Pancreas (tissue), 10 donors: ENCODE results near the gene HIC2. TPM values are rescaled to one million over a fixed set of nuclear protein-coding genes. Genes with fewer than 3 reads are reported as not detected.
"Not testable (repeated sequence)": the region's sequence is repeated elsewhere in the genome, so short reads cannot be mapped to it uniquely, and the experiment has no call there.

Experiments used
- ATAC-seq, 4 donors: fragments of 200-7000 bp; cut with Tn5 transposase; one replicate each; pipeline versions ENCODE4 v1.8.0 to v1.9.1; 2020; ENCODE audit warnings: mild to moderate bottlenecking in 4 of 4, moderate library complexity in 4 of 4
- DNase-seq, 6 donors: peaks; one replicate each; pipeline ENCODE4 v3.0.0-alpha.2; 2020
- FAIRE-seq: peaks from 2 replicates; lab custom pipeline; 2012; peaks lifted over from hg19 to GRCh38; lab: Jason Lieb, UNC
- H3K27ac ChIP-seq, 4 donors: fragments of 200-600 bp; sonication (generic); 1 replicate in 3 of 4; 2 replicates in 1 of 4; pipeline versions ENCODE4 v1.5.0 to v1.8.0; 2020
- H3K27me3 ChIP-seq, 4 donors: fragments of 200-600 bp; one replicate each; pipeline ENCODE4 v1.8.0; 2021
- H3K36me3 ChIP-seq, 3 donors: fragments of 200-600 bp; sonication (generic) in 1 of 3; one replicate each; pipeline versions ENCODE4 v1.5.0 to v1.8.0; 2020 to 2021
- H3K4me1 ChIP-seq, 3 donors: fragments of 200-600 bp; one replicate each; pipeline ENCODE4 v1.8.0; 2021
- H3K4me3 ChIP-seq, 4 donors: fragments of 200-600 bp; sonication (generic) in 2 of 4; one replicate each; pipeline versions ENCODE4 v1.5.0 to v1.8.0; 2020 to 2021
- H3K9me3 ChIP-seq, 4 donors: fragments of 200-600 bp; one replicate each; pipeline ENCODE4 v1.8.0; 2021
- WGBS, 2 donors: extraction: QIAGEN DNeasy Blood & Tissue Kit; methylation state at CpG; one replicate each; pipeline ENCODE4 v1.1.7; 2013; 5-methylcytosine and 5-hydroxymethylcytosine counted together
- intact Hi-C, 3 donors: fragments of 100-400 bp; cut with DNase I; formaldehyde crosslinking; loops; one replicate each; pipeline versions ENCODE4 v1.11.1 to v1.14.2; 2022
- polyA plus RNA-seq, 2 donors: library from polyadenylated mRNA; stranded (reverse); fragments of 200-250 nt; gene quantifications; one replicate each; pipeline ENCODE4 v1.2.3, GENCODE V29; 2013
- total RNA-seq, 6 donors: library from RNA; stranded (reverse); fragmentation: NEBNext Ultra II Directional in 4 of 6; extraction: Animal tissue kit (Norgen Biotek cat#: 25700) in 4 of 6; gene quantifications; one replicate each; pipeline versions ENCODE4 v1.2.1 to v1.2.4, GENCODE V29; 2021 to 2023
- TF ChIP-seq, protein P1 (sequence below), 4 donors: fragments of 200-600 bp; sonication (generic) in 3 of 4; IDR thresholded peaks; one replicate each; pipeline versions ENCODE4 v1.5.0 to v1.8.0; 2021; ENCODE audit warnings: antibody characterized with exemption in 4 of 4
- donor health status: healthy with polysubstance abuse.
- donor health status: DM: no; HTN: no; CAD: no; lungs with moderate emphysema.
- donor health status: DM: no; HTN: no; CAD: no.
- donor health status: control.
- donor health status: control.
- donor health status: Bipolar disorder and iron deficiency.
- donor health status: DM: yes; HTN: yes; CAD: no.
- donor health status: DM: no; HTN: no; CAD: no.
- donor health status: DM: no; HTN: no; CAD: no.
- donor health status: DM: yes; HTN: yes; CAD: no.

HIC2 gene
- total and polyA plus RNA-seq, 8 donors, result 1.5 to 2.7 (median 2.1) TPM

DNA sequence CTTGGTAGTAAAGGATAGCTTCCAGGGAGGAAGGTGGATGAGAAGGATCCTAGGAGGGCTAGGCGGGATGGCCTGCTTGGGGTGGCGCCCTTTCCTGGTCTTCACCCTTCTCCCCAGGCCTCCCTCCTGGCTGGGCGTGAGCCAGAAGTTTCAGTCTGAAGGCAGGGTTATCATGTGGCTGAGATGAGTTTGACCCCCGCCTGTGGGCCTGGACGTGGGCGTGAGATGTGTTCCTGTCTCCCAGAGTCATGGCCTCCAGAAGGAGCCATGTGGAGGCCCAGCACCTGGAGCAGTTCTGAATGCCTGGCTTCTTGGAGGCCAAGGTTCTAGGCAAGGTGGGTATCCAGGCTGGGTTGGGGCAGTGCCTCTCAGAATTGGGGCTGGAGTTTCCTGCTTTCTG is 20.8 kb downstream of the HIC2 start:
- 85 to 90% methylated on average over 4 of the region's 6 CpGs for WGBS, 2 donors
- ATAC-seq, H3K4me3 ChIP-seq, intact Hi-C loops, H3K4me1 ChIP-seq, FAIRE-seq, H3K27ac ChIP-seq, H3K36me3 ChIP-seq, H3K9me3 ChIP-seq, H3K27me3 ChIP-seq: not testable (repeated sequence)
- peak in 5 of 6 donors; percentile 0 to 27 (median 8) for DNase-seq

DNA sequence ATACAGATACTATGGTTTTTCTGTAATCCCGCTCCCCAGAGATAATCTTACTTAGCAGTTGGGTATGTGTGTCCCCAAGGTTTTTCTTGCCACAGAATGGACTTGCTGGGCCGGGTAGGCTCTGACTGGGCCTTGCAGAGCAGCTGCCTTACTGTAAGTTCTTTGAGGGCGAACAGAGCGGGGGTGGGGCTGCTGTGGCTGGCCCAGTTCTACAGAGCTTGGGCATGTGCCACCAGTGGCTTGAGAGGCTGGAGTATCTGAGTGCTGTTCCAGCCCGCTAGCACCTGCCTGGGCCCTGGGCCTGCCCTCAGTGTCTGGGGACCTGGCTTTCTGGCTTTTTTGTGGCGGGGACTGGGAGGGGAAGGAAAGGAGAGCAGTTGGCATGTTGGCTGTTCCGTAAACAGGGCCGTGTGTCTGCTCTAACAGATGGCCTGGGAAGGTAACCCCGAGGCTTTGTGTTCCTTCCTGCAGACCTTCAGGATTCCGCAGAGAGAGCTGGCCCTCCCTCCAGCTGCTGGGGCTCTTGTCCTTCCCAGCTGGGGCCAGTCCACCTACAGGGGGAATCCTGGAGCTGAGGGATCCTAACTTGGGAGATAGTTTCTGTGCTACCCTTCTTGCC is 23.0 kb downstream of the HIC2 start:
- H3K4me3 ChIP-seq, H3K36me3 ChIP-seq, DNase-seq, intact Hi-C loops, H3K9me3 ChIP-seq, H3K27me3 ChIP-seq, H3K4me1 ChIP-seq, FAIRE-seq, H3K27ac ChIP-seq: not testable (repeated sequence)
- peak; percentile 29 to 50 (median 40) for ATAC-seq
- no CpG with 5 or more reads among the region's 10 CpGs for WGBS, 2 donors

DNA sequence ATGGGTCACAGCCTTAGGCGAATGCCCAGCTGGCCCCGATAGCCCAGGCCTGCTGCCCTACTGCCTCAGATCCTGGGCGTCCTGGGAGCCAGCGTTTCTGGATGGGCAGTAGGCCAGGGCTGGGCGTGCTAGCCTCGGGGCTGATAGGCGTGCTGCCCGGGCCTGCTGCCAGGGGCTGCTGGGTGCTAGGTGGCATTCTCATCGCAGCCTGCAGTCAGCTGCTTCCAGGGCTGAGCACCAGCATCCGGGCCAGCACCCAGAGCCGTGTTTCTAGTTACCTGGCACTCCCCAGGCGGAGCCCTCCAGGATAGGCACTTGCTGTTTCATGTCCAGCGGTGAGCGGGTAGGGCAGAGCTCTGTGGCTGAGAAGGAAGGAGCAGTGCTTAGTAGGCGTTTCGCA is 23.5 kb downstream of the HIC2 start:
- FAIRE-seq, H3K27ac ChIP-seq, H3K36me3 ChIP-seq, H3K27me3 ChIP-seq, DNase-seq, H3K9me3 ChIP-seq, intact Hi-C loops, H3K4me3 ChIP-seq, H3K4me1 ChIP-seq: not testable (repeated sequence)
- no CpG with 5 or more reads among the region's 16 CpGs for WGBS, 2 donors
- ATAC-seq, result peak; percentile 80 to 88 (median 84)

DNA sequence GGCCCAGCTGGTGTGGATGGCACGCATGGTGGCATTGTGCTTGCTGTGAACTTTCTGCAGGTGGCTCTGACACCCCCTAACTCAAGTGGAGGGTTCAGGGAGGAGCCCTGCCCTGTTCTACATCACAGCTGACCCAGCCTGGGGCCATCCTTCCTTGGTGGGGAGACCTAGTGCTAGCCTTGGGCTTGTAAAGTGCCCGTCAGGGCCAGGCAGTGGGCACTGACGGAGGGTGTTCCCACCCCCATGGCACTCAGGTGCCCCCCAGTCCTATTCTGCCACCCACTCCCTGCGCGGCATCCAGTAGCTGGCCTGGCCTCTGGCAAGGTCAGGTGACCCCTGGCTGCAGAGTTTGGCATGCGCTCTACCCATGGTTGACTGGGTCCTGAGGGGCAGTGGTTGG is 24.0 kb downstream of the HIC2 start:
- peak in 5 of 6 donors; percentile 5 to 37 (median 30) for DNase-seq
- H3K27ac ChIP-seq, H3K27me3 ChIP-seq, H3K4me3 ChIP-seq, ATAC-seq, H3K9me3 ChIP-seq, FAIRE-seq, intact Hi-C loops, H3K4me1 ChIP-seq: not testable (repeated sequence)
- peaks cover 0 to 11% (median 4%) of the 10 kb centered on the region in 3 donors for H3K36me3 ChIP-seq
- 85 to 94% methylated on average over 2 to 4 of the region's 6 CpGs for WGBS, 2 donors

DNA sequence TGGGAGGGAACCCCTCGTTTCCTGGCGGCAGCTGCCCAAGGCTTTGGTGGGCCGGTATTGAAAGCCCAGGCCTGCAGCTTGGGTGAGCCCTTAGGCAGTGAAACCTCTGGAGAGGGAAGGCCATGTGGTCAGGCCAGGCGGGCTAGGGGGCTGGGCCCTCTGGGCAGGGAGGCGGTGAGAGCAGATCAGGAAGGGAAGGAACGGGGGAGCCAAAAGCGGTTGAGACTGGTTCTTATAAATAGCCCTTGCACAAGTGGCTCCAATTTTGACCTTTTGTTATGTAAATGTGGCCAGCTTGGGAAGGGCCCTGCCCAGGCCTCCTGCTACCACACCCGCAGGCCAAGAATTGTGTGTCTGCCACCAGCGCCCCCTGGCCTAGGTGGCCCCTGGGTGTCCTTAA is 25.0 kb downstream of the HIC2 start:
- H3K4me1 ChIP-seq, intact Hi-C loops, ATAC-seq, DNase-seq, H3K9me3 ChIP-seq, FAIRE-seq, H3K27me3 ChIP-seq, H3K27ac ChIP-seq, H3K4me3 ChIP-seq: not testable (repeated sequence)
- peaks cover 0 to 15% (median 11%) of the 10 kb centered on the region in 3 donors for H3K36me3 ChIP-seq
- no CpG with 5 or more reads among the region's 9 CpGs for WGBS, 2 donors

DNA sequence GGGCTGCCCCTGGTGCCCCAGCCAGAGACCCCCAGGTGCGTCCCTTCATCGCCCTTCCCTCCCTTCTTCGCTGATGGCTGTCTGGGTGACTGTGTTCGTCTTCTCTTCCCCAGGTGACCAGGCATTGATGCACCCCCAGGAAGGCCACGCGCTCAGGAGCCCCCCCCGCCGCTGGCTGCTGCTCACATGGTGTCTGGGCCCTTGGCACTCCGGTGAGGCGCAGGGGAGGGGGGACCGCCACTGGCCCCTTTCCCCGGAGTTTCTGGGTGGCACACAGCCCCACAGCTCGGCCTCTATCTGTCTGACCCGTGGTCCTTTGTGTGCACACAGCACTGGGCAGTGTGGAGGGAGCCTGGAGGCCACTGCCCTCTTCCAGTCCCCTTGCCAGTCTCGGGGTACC is 25.5 kb downstream of the HIC2 start:
- not testable (repeated sequence) for FAIRE-seq, ATAC-seq
- DNase-seq, result peak; percentile 2 to 66 (median 30)

DNA sequence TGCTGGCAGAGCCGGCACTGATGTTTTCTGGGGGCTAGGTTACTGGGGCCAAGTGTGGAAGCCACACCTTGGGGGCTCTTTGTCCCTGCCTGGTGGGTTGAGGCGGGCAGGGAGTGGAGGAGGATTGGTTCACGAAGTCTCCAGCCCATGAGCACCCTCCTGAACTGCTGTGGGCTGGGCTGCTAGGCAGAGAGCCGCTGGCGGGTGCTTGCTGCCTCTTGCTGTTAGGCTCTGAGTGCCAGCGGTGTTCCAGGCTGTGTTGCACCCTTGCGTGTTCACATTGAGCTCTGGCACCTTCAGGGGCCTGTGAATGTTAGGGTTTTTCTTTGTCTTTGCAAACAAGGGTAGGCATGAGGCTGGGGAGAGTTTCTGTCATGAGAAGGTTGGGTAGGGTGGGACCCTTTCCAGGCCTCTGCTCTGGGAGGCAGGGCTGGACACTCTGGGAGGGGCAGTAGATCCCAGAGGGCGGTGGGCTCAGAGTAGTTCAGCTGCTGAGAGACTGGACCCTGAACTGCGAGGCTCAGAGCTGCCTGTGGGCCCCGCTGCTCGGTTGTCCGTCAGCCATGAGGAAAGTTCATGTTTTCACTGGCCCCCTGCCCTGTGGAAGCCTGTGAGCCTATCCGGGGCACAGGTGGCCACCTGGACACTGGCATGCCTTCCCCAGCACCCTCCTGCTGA is 26.0 kb downstream of the HIC2 start:
- 84% methylated on average over 13 of the region's 13 CpGs for WGBS, 2 donors
- FAIRE-seq (no peak), DNase-seq (peak; percentile 8 to 66 (median 24)), ATAC-seq (no peak)
- Histone ChIP-seq H3K4me3 (no peak overlapping the region), H3K9me3 (no peaks in the 10 kb centered on the region), H3K36me3 (peaks cover 0 to 15% (median 11%) of the 10 kb centered on the region in 3 donors), H3K4me1 (no peaks in the 10 kb centered on the region), H3K27me3 (no peaks in the 10 kb centered on the region), H3K27ac (no peak overlapping the region)
- intact Hi-C loops, result no loop called here
- TF ChIP-seq, protein P1, sequence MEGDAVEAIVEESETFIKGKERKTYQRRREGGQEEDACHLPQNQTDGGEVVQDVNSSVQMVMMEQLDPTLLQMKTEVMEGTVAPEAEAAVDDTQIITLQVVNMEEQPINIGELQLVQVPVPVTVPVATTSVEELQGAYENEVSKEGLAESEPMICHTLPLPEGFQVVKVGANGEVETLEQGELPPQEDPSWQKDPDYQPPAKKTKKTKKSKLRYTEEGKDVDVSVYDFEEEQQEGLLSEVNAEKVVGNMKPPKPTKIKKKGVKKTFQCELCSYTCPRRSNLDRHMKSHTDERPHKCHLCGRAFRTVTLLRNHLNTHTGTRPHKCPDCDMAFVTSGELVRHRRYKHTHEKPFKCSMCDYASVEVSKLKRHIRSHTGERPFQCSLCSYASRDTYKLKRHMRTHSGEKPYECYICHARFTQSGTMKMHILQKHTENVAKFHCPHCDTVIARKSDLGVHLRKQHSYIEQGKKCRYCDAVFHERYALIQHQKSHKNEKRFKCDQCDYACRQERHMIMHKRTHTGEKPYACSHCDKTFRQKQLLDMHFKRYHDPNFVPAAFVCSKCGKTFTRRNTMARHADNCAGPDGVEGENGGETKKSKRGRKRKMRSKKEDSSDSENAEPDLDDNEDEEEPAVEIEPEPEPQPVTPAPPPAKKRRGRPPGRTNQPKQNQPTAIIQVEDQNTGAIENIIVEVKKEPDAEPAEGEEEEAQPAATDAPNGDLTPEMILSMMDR (IDR thresholded peaks at IDR 0.05), result no peak

More for the DNA sequence above, 25.5 kb downstream of the HIC2 start:
- H3K27ac ChIP-seq, H3K9me3 ChIP-seq, H3K4me3 ChIP-seq, H3K4me1 ChIP-seq, H3K27me3 ChIP-seq, intact Hi-C loops: not testable (repeated sequence)
- 67% methylated on average over 3 of the region's 15 CpGs; no CpG with 5 or more reads in 1 of the 2 donors for WGBS, 2 donors
- H3K36me3 ChIP-seq, result peaks cover 0 to 15% (median 11%) of the 10 kb centered on the region in 3 donors
